Measurements from ENCODE around the gene ZNF426.

The ZNF426 gene

GRCh38 chr19:9494096-9494495 lies 44.3 kb downstream of the ZNF426 start:
- no peak for DNase-seq

DNA sequence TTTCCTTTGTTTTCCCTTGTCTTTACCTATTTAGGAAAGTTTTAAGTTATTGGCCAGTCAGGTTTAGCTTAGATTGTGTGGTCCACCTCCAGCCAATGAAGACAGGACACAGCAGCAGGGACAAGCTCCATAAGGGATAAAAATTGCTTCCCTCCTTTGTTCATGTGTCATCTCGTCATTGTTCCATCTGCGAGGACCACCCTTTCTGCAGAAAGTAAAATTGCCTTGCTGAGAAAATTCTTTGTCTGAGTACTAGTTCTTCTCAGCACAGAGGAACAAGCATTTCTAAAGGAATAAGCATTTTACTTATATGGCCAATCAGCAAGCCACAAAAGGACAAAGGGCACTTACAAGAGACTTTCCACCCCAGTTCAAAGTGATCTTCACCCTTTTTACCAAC lies 51.4 kb downstream of the ZNF426 start:
- no peak for DNase-seq

GRCh38 chr19:9485140-9485539 lies 53.3 kb downstream of the ZNF426 start:
- no peak for DNase-seq

- DNase-seq, result no peak
Measured at GRCh38 chr19:9474975-9475374, 63.5 kb downstream of the ZNF426 start.

Measured in T-helper 2 cell (primary cell).